ENCODE results near the gene PEX5L. TPM values are rescaled to one million over a fixed set of nuclear protein-coding genes. Genes with fewer than 3 reads are reported as not detected.
"Not testable (repeated sequence)": the region's sequence is repeated elsewhere in the genome, so short reads cannot be mapped to it uniquely, and the experiment has no call there.

The PEX5L gene, protein sequence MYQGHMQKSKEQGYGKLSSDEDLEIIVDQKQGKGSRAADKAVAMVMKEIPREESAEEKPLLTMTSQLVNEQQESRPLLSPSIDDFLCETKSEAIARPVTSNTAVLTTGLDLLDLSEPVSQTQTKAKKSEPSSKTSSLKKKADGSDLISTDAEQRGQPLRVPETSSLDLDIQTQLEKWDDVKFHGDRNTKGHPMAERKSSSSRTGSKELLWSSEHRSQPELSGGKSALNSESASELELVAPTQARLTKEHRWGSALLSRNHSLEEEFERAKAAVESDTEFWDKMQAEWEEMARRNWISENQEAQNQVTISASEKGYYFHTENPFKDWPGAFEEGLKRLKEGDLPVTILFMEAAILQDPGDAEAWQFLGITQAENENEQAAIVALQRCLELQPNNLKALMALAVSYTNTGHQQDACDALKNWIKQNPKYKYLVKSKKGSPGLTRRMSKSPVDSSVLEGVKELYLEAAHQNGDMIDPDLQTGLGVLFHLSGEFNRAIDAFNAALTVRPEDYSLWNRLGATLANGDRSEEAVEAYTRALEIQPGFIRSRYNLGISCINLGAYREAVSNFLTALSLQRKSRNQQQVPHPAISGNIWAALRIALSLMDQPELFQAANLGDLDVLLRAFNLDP
- 0.58 TPM for polyA plus RNA-seq (ENCODE audit: insufficient read length)
- long read RNA-seq, donor 1 = 0 reads
- long read RNA-seq, donor 2 = 0 reads
- long read RNA-seq, donor 3 = 0 reads
- long read RNA-seq, donor 4 = 0 reads
- long read RNA-seq, donor 5 = 0 reads
- long read RNA-seq, donor 6 = 0 reads
- long read RNA-seq, donor 7 = 0 reads
- long read RNA-seq, donor 8 = 0 reads

- DNase-seq = peak; percentile 70
Measured at GRCh38 chr3:180036671-180037455, at the start of gene PEX5L. TSS of gene PEX5L (minus strand) at chr3:180036937. CDS start at chr3:180036599, 338 bp downstream.

GRCh38 chr3:180085122-180085710 lies 48.5 kb upstream of the PEX5L start:
- DNase-seq = no peak

GRCh38 chr3:180082699-180083098 lies 46.0 kb upstream of the PEX5L start:
- DNase-seq = no peak

DNA sequence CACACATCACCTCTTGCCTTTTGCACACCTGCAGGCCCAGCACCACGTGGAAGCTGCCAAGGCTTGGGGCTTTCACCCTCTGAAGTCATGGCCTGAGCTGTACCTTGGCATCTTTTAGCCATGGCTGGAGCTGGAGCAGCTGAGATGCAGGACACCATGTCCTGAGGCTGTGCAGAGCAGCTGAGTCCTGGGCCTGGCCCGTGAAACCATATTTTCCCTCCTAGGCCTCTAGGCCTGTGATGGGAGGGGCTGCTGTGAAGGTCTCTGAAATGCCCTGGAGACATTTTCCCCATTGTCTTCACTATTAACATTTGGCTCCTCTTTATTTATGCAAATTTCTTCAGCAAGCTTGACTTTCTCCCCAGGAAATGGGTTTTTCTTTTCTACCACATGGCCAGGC lies 41.9 kb upstream of the PEX5L start:
- DNase-seq = no peak

DNA sequence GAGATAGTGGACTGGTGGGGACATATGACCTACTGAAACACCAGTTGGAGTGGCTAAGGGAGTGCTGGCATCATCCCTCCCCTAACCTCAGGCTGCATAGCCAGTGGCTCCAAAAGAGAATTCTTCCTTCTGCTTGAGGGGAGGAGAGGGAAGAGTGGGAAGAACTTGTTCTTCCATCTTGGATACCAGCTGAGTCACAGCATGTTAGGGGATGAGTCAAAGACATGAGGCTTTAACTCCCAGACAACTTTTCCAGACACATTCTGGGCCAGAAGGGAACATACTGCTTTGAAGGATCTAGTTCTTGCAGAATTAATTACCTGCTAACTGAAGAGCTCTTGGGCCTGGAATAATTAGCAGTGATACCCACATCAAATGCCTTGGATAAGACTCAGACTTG lies 36.8 kb upstream of the PEX5L start:
- no peak for DNase-seq

DNA sequence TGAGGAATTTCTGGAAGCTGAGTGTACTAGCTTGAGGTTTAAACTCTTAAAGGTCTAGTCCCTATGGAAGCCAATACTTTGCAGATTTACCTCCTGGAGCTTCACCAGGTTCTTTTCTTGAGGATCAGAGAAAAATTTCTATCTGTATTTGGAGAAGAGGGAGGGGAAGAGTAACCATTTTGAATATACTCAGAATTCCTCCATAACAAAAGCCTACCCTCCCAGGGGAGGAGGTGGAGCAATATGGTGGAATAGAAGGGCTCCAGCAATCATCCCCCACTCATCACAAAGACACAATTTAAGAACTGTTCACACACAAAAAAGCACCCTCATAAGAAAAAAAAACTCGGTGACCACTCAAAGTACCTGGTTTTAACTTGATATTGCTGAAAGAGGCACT lies 36.0 kb upstream of the PEX5L start:
- DNase-seq = no peak

DNA sequence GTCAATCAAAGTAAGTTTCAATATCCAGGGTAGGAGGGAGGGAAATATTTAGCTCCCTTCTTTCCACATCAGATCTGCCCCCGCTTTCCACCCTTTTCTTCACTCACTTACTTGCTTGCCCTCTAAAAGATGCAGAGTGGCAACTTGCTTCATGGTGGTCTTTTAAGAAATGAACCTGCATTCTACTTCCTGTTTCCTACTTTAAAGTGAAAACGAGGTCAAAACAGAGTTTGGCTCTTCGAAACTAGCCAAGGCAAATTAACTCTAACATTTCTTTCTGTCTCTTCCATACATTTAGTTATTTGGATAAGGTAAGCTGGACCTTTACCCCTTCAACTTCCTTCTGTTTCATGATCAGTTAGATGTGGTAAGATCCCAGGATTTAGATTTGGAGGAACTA lies 34.2 kb upstream of the PEX5L start:
- no peak for DNase-seq

DNA sequence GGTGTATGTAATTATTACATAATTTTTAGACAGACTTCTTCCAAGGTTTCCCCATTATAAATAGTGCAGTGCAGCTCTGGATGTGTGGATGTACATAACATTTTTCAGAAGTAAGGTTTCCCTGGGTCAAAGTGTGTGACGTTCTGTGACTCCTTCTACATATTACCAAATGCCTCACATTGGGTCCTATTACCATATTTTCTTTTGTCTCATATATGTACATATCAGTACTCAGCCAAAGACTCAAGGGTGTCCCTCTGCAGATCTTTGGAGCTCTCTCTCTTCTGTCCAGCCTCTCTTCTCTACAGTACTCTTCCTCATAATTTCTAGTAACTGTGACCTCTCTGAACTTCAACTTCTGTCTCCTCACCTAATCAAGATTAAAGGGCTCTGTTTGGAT lies 31.3 kb upstream of the PEX5L start:
- DNase-seq = no peak

DNA sequence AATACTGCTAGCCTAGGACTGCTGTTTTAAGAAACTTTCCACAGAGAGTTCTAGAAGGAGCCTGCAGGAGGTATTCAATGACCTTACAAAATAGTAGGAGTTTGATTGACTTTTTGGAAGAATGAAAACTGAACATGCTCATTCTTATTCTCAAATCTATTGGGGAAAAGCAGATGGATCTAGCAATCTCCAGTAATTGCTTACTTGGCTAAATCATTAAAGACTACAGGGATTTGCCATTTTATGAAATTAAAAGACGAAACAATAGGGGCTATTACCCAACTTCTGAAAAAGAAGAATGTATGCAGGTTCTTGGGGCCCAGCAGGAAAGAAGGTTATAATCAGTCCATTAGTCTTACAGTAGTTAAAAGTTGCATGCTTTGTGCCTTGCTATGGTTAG lies 29.9 kb upstream of the PEX5L start:
- no peak for DNase-seq

- no peak for DNase-seq
Measured at GRCh38 chr3:180063783-180064182, 27.0 kb upstream of the PEX5L start.

DNA sequence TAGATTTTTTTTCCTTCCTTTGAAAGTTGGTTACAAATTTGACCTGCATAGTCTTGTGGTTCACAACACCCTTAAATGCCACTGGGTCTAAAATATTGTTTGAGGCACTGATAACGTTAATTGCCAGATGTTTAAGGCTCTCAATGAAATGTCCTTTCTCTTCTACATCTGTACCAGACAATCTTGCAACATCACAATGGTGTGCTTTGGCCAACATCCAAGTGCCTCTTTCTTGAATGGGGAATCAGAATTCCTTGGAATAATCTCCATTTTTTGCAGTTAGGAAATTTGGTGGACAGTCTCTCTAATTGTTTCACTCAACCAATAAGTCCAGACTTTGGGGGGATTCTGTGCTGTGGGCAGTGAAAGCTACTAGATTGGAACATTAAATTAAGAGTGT lies 26.0 kb upstream of the PEX5L start:
- no peak for DNase-seq

GRCh38 chr3:180059356-180059755 lies 22.6 kb upstream of the PEX5L start:
- DNase-seq = no peak

DNA sequence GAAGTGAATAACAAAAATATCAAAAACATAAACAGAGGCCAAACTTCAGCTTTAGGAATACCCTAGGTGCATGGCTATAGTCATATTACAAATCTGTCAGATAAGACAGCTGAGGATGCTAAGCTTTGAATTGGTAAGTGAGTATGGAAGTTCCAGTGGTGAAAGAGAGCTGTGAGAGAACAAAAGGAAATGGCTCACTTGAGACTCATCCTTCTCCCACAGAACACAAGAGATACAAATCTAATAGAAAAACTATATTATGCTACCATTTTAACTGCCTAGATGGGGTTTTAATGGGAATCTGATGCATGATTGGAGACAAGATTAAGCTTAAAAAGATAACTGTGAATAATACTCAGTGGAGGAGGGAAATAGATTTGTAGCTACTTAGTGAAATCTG lies 21.5 kb upstream of the PEX5L start:
- DNase-seq = no peak

DNA sequence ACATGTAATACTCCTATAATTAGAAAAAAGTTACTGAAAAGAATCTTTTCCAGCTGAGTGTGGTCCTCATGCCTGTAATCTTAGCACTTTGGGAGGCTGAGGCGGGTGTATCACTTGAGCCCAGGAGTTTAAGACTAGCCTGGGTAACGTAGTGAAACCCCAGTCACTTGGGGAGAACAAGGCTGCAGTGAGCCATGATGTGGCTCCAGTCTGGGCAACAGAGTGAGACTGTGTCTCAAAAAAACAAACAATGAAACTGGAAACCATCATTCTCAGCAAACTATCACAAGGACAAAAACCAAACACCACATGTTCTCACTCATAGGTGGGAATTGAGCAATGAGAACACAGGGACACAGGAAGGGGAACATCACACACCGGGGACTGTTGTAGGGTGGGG lies 18.9 kb upstream of the PEX5L start:
- DNase-seq = not testable (repeated sequence)

DNA sequence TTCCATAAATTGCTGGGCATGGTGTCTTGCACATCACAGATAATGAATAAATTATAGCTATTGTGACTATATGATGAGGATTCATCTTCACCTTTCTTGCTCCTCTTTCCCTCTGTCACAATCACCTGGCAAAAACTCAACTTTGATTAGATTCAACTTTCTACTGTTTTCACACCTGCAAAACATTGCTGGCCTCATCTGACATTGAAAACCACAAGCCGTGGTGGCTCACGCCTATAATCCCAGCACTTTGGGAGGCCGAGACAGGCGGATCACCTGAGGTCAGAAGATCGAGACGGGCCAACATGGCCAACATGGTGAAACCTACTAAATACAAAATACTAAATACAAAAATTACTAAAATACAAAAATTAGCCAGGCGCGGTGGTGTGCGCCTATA lies 12.7 kb upstream of the PEX5L start:
- DNase-seq = no peak

DNA sequence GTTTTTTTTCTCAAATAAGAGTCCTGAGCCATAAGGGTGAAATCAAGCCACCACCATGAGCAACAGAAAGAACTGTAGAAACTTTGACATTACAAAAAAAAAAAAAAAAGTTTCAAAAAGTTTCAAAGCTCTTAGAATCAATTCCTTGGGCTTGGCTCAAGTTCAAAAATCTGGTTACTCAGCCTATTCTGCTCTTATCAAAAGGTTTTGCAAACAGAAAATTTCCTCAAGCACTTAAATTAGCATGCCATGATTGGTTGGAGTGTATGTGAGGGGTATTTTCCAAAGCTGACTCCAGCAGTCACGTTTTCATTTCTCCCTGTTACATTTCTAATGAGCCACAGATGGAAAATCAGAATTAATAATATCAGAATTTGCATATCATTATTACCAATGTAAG lies 12.1 kb upstream of the PEX5L start:
- no peak for DNase-seq

DNA sequence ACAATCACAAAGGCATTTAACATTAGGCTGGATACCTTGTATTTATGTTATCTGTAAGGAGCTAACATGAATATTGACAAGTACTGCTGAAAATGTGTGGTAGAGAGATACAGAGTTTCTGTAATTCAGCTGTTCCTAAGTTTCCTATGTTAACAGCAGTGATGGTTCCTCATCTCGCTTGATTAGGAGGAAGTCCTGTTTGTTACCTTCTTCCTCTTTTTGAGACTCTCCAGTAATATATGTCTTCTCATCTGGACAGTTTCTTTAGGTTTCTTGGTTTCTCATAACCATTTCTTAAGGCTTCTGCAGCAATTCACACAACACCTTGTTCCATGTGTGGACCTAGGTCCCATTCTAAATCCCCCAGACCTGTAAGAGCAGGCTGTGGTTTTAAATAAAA lies 11.4 kb upstream of the PEX5L start:
- DNase-seq = no peak

GRCh38 chr3:180040966-180041365 lies 4.2 kb upstream of the PEX5L start:
- DNase-seq = no peak

DNA sequence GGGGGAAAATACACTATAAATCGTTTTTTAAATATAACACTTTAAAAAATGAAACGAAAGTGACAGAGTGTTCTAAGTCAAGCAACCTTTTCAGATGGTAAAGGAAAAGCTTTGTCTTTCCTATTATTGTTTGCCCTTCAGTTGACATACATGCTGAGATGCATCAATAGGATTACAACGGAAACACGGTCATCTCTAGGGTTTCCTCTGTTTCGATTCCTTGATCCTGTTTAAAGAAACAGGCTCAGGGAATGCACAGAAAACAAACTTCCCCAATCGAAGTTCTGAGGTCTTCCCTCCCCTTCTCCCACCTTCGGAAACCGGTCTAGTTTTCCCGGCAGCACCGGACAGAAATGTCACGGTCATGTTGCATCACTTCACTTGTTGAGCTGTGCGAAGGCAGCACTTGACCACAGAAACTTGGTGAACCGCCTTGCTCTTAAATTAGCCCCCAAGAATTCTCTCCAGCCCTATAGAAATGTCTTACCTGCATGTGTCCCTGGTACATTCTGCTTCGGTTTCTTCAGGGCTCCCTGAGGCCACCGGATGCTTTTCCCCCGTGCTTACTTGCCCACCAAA lies 556 bp downstream of the PEX5L start:
- no peak for DNase-seq

- DNase-seq = no peak
Measured at GRCh38 chr3:180026997-180027396, 9.7 kb downstream of the PEX5L start.

- no peak for DNase-seq
Measured at GRCh38 chr3:180018543-180018942, 18.2 kb downstream of the PEX5L start.

GRCh38 chr3:180017846-180018245 lies 18.9 kb downstream of the PEX5L start:
- DNase-seq = no peak
